Measurements from ENCODE around the gene TOGARAM2.

TOGARAM2 gene

GRCh38 chr2:29052807-29053206 is 71.7 kb downstream of the TOGARAM2 start (continued):
- TF ChIP-seq ZNF138 (tag by site-specific recombination; IDR thresholded peaks at IDR 0.05; ENCODE audit: borderline replicate concordance) (no peak), ZNF157 (tag by site-specific recombination; IDR thresholded peaks at IDR 0.05) (no peak), ZNF585B (tag by site-specific recombination; IDR thresholded peaks at IDR 0.05) (no peak), ZFHX2 (tag by site-specific recombination; conservative IDR thresholded peaks at IDR 0.05) (no peak), PRDM6 (tag by site-specific recombination; IDR thresholded peaks at IDR 0.05) (no peak), AEBP2 (tag by site-specific recombination; IDR thresholded peaks at IDR 0.05; ENCODE audit: borderline replicate concordance) (no peak), YY2 (tag by site-specific recombination; IDR thresholded peaks at IDR 0.05) (no peak)

- TF ChIP-seq, protein P1, sequence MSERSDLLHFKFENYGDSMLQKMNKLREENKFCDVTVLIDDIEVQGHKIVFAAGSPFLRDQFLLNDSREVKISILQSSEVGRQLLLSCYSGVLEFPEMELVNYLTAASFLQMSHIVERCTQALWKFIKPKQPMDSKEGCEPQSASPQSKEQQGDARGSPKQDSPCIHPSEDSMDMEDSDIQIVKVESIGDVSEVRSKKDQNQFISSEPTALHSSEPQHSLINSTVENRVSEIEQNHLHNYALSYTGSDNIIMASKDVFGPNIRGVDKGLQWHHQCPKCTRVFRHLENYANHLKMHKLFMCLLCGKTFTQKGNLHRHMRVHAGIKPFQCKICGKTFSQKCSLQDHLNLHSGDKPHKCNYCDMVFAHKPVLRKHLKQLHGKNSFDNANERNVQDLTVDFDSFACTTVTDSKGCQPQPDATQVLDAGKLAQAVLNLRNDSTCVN (tag by site-specific recombination; optimal IDR thresholded peaks at IDR 0.05), result no peak
- TF ChIP-seq ELK4 (IDR thresholded peaks at IDR 0.05; ENCODE audit: borderline replicate concordance, low read depth, low read length) (no peak), ZNF324 (tag by site-specific recombination; IDR thresholded peaks at IDR 0.05) (no peak)
- CTCF ChIA-PET, result interaction anchor here (0.7 kb wide), 1 partner anchor 143 kb away, joined by 3 read pairs; no protein-coding TSS in a partner anchor
Observed at GRCh38 chr2:29053223-29053622, 72.1 kb downstream of the TOGARAM2 start.

DNA sequence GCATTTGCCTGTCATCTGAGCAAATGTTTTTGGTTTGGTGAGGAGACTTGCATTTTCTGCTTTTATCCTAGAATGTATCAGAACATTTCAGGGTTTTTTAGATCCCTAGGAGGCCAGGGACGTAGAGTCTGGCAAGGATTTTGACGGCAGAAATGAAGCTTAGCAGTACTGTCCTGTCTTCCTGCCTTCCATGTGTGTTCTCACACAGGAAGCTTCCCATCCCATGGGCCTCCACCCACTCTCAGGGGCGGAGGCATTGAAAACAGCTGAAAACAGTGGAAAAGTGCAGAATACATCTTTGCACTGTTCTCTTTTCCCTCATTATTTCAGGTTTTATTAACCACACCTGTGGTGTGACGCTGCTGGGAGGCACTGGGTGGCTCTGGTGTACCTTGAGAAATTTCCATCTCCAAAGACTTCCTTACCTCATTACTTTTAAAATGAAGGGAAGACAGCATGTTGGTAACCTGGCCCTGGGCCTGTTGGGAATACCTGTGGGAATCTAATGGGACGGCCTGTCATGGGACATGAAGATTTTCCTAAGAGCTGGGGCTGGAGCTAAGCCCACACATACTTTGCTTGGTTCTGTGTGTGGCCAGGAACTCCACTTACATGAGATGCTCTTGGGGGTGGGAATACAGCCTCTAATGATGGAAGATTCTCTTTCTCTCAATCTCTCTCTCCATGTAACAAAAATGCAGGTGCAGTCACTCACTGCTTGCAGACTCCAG is 72.7 kb downstream of the TOGARAM2 start:
- POLR2A ChIA-PET, result no interaction called here

More at GRCh38 chr2:29053223-29053622, 72.1 kb downstream of the TOGARAM2 start:
- Histone ChIP-seq H3K36me3 (ENCODE audit: control insufficient read depth in 2 of 2, insufficient read depth in 1 of 2, low read length in 2 of 2) (no peaks in the 10 kb centered on the region), H3K4me1 (ENCODE audit: control insufficient read depth, insufficient read depth, low read length) (no peaks in the 10 kb centered on the region), H3K9me3 (ENCODE audit: control insufficient read depth, insufficient read depth, low read depth, low read length) (no peaks in the 10 kb centered on the region), H3K27ac (ENCODE audit: extremely low read depth, low read depth, low read length) (no peak overlapping the region), H3K4me3 (ENCODE audit: low read depth, low read length) (no peak overlapping the region)
- POLR2A ChIA-PET, result no interaction called here

DNA sequence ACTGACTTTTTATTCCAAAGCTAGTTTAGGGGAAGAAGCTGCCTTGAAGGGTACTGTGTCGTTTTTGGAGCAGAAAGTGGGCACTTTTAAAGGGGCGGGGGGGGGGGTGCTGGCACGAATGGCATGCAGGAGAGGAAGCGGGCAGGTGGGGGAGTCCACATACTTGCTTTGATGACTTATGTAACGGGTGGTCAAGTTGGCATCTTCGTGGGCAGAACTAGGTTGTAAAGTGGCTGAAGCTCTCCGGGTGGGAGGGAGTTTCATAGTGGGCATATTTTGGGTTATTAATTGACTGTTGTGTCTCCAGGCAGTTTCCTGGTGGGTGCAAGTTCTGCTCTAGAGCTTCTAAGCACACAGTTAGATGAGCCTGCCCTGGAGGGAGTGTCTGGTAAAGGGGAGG is 73.3 kb downstream of the TOGARAM2 start:
- POLR2A ChIA-PET, result no interaction called here
- no peak overlapping the region for H3K4me3 ChIP-seq (ENCODE audit: low read depth, low read length)
- no peaks in the 10 kb centered on the region for H3K9me3 ChIP-seq (ENCODE audit: control insufficient read depth, insufficient read depth, low read depth, low read length)
- CTCF ChIA-PET, result interaction anchor here (0.7 to 1.2 kb wide), 2 partner anchors 16 to 1300 kb away, joined by 3 read pairs; no protein-coding TSS in a partner anchor
- H3K27ac ChIP-seq (ENCODE audit: extremely low read depth, low read depth, low read length), result no peak overlapping the region
- H3K36me3 ChIP-seq (ENCODE audit: control insufficient read depth in 2 of 2, insufficient read depth in 1 of 2, low read length in 2 of 2), result no peaks in the 10 kb centered on the region
- H3K4me1 ChIP-seq (ENCODE audit: control insufficient read depth, insufficient read depth, low read length), result no peaks in the 10 kb centered on the region
- TF ChIP-seq ZNF146 (tag by site-specific recombination; IDR thresholded peaks at IDR 0.05) (no peak), MEIS1 (CRISPR knock-in tag; IDR thresholded peaks at IDR 0.05; ENCODE audit: borderline replicate concordance) (no peak), ZNF350 (tag by site-specific recombination; IDR thresholded peaks at IDR 0.05) (no peak), ZNF19 (tag by site-specific recombination; IDR thresholded peaks at IDR 0.05; ENCODE audit: low read depth) (no peak), ZNF416 (tag by site-specific recombination; IDR thresholded peaks at IDR 0.05) (no peak), ZNF664 (tag by site-specific recombination; IDR thresholded peaks at IDR 0.05) (no peak)
- TF ChIP-seq, protein P2, sequence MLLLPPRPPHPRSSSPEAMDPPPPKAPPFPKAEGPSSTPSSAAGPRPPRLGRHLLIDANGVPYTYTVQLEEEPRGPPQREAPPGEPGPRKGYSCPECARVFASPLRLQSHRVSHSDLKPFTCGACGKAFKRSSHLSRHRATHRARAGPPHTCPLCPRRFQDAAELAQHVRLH (tag by site-specific recombination; IDR thresholded peaks at IDR 0.05), result no peak
- TF ChIP-seq, protein P3, sequence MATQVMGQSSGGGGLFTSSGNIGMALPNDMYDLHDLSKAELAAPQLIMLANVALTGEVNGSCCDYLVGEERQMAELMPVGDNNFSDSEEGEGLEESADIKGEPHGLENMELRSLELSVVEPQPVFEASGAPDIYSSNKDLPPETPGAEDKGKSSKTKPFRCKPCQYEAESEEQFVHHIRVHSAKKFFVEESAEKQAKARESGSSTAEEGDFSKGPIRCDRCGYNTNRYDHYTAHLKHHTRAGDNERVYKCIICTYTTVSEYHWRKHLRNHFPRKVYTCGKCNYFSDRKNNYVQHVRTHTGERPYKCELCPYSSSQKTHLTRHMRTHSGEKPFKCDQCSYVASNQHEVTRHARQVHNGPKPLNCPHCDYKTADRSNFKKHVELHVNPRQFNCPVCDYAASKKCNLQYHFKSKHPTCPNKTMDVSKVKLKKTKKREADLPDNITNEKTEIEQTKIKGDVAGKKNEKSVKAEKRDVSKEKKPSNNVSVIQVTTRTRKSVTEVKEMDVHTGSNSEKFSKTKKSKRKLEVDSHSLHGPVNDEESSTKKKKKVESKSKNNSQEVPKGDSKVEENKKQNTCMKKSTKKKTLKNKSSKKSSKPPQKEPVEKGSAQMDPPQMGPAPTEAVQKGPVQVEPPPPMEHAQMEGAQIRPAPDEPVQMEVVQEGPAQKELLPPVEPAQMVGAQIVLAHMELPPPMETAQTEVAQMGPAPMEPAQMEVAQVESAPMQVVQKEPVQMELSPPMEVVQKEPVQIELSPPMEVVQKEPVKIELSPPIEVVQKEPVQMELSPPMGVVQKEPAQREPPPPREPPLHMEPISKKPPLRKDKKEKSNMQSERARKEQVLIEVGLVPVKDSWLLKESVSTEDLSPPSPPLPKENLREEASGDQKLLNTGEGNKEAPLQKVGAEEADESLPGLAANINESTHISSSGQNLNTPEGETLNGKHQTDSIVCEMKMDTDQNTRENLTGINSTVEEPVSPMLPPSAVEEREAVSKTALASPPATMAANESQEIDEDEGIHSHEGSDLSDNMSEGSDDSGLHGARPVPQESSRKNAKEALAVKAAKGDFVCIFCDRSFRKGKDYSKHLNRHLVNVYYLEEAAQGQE (tag by site-specific recombination; IDR thresholded peaks at IDR 0.05), result no peak

More for the DNA sequence above, 72.7 kb downstream of the TOGARAM2 start:
- no peak for TF ChIP-seq ZNF600 (tag by site-specific recombination; IDR thresholded peaks at IDR 0.05)
- Histone ChIP-seq H3K36me3 (ENCODE audit: control insufficient read depth in 2 of 2, insufficient read depth in 1 of 2, low read length in 2 of 2) (no peaks in the 10 kb centered on the region), H3K4me3 (ENCODE audit: low read depth, low read length) (no peak overlapping the region), H3K27ac (ENCODE audit: extremely low read depth, low read depth, low read length) (no peak overlapping the region), H3K9me3 (ENCODE audit: control insufficient read depth, insufficient read depth, low read depth, low read length) (no peaks in the 10 kb centered on the region), H3K4me1 (ENCODE audit: control insufficient read depth, insufficient read depth, low read length) (no peaks in the 10 kb centered on the region)
- CTCF ChIA-PET, result interaction anchor here (0.7 to 1.2 kb wide), 3 partner anchors 17 to 1300 kb away, joined by 3 read pairs; no protein-coding TSS in a partner anchor
